Lower lobe of right lung (tissue), 2 donors: ENCODE measurements around the gene PTPRU. TPM values are rescaled to one million over a fixed set of nuclear protein-coding genes. Genes with fewer than 3 reads are reported as not detected.

ENCODE experiments used
- ATAC-seq, 2 donors: fragments of 200-7000 bp; cut with Tn5 transposase; one replicate each; pipeline ENCODE4 v1.9.1; 2020 to 2022; ENCODE audit warnings: mild to moderate bottlenecking in 2 of 2, moderate library complexity in 2 of 2
- DNase-seq: peaks from one replicate; pipeline ENCODE4 v3.0.0-alpha.2; 2020
- H3K27ac ChIP-seq: fragments of 200-600 bp; one replicate; pipeline ENCODE4 v1.8.0; 2022
- H3K27me3 ChIP-seq: fragments of 200-600 bp; one replicate; pipeline ENCODE4 v1.8.0; 2022; ENCODE audit warnings: low read depth
- H3K36me3 ChIP-seq: fragments of 200-600 bp; one replicate; pipeline ENCODE4 v1.8.0; 2022; ENCODE audit warnings: mild to moderate bottlenecking
- H3K4me1 ChIP-seq: fragments of 200-600 bp; one replicate; pipeline ENCODE4 v1.8.0; 2022
- H3K4me3 ChIP-seq: fragments of 200-600 bp; one replicate; pipeline ENCODE4 v1.8.0; 2022; ENCODE audit warnings: mild to moderate bottlenecking
- H3K9me3 ChIP-seq: fragments of 200-600 bp; one replicate; pipeline ENCODE4 v1.8.0; 2022
- CTCF ChIP-seq: fragments of 200-600 bp; IDR thresholded peaks from one replicate; pipeline ENCODE4 v1.8.0; 2022; ENCODE audit warnings: antibody characterized with exemption, mild to moderate bottlenecking
- intact Hi-C: fragments of 100-400 bp; cut with DNase I; formaldehyde crosslinking; loops from one replicate; pipeline ENCODE4 v1.11.0; 2022
- total RNA-seq: library from RNA; stranded (reverse); fragmentation: NEBNext Ultra II Directional; extraction: Animal tissue kit (Norgen Biotek cat#: 25700); gene quantifications from one replicate; pipeline ENCODE4 v1.2.1, GENCODE V29; 2021
- donor health status: DM: no; HTN: yes; CAD: no; lungs with severe emphysema.

The PTPRU gene
- total RNA-seq, 1 donor from 2014 or later, result 35.1 TPM

GRCh38 chr1:29354511-29355098 is 118.3 kb downstream of the PTPRU start:
- DNase-seq (no peak), ATAC-seq (no peak)
- H3K36me3 ChIP-seq, result no peaks in the 10 kb centered on the region
- H3K27ac ChIP-seq, result no peak overlapping the region
- H3K4me1 ChIP-seq, result no peaks in the 10 kb centered on the region
- no peak for TF ChIP-seq CTCF
- intact Hi-C loops, result no loop called here
- H3K27me3 ChIP-seq, result no peaks in the 10 kb centered on the region
- H3K4me3 ChIP-seq, result no peak overlapping the region
- no peaks in the 10 kb centered on the region for H3K9me3 ChIP-seq

GRCh38 chr1:29355375-29355774 is 119.1 kb downstream of the PTPRU start:
- DNase-seq, result no peak
- ATAC-seq, result no peak
- intact Hi-C loops, result no loop called here
- H3K9me3 ChIP-seq, result no peaks in the 10 kb centered on the region
- H3K4me3 ChIP-seq, result no peak overlapping the region
- no peaks in the 10 kb centered on the region for H3K36me3 ChIP-seq
- H3K27ac ChIP-seq, result no peak overlapping the region
- H3K27me3 ChIP-seq, result no peaks in the 10 kb centered on the region
- no peak for TF ChIP-seq CTCF
- no peaks in the 10 kb centered on the region for H3K4me1 ChIP-seq

- intact Hi-C loops, result no loop called here
- Histone ChIP-seq H3K36me3 (no peaks in the 10 kb centered on the region), H3K27me3 (no peaks in the 10 kb centered on the region), H3K27ac (no peak overlapping the region), H3K4me1 (no peaks in the 10 kb centered on the region), H3K9me3 (no peaks in the 10 kb centered on the region), H3K4me3 (no peak overlapping the region)
- TF ChIP-seq CTCF, result no peak
- ATAC-seq (peak in 1 of 2 donors; percentile 22), DNase-seq (no peak)
These were observed 120.3 kb downstream of the PTPRU start for GRCh38 chr1:29356663-29357062.

DNA sequence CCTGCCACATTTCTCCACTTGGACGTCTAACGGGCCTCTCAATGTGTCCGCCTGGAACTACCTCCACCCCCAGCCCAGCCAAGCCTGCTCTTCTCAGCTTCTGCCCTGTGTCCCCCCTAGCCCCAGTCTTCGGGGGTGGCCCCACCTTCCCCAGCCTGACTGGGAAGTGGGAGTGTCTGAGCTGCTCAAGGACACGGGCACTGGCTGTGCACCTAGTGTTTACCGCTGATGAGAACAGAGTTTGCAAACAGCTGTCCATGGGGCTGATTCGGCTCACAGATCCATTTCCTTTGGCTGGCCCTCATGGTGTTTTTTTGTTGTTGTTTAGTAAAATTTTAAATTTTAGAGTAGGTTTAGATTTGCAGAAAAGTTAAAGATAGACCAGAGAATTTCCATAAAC is 121.1 kb downstream of the PTPRU start:
- intact Hi-C loops, result no loop called here
- TF ChIP-seq CTCF, result no peak
- H3K36me3 ChIP-seq, result no peaks in the 10 kb centered on the region
- H3K4me1 ChIP-seq, result no peaks in the 10 kb centered on the region
- H3K4me3 ChIP-seq, result no peak overlapping the region
- ATAC-seq (no peak), DNase-seq (no peak)
- H3K27me3 ChIP-seq, result no peaks in the 10 kb centered on the region
- H3K27ac ChIP-seq, result no peak overlapping the region
- H3K9me3 ChIP-seq, result no peaks in the 10 kb centered on the region

- intact Hi-C loops, result no loop called here
- no peak for ATAC-seq
- H3K9me3 ChIP-seq, result no peaks in the 10 kb centered on the region
- no peak overlapping the region for H3K4me3 ChIP-seq
- no peaks in the 10 kb centered on the region for H3K36me3 ChIP-seq
- H3K27ac ChIP-seq, result no peak overlapping the region
- TF ChIP-seq CTCF, result no peak
- no peaks in the 10 kb centered on the region for H3K27me3 ChIP-seq
- DNase-seq, result no peak
- H3K4me1 ChIP-seq, result no peaks in the 10 kb centered on the region
These were observed 121.9 kb downstream of the PTPRU start for GRCh38 chr1:29358183-29358582.

GRCh38 chr1:29360768-29361167 is 124.4 kb downstream of the PTPRU start:
- intact Hi-C loops, result no loop called here
- Histone ChIP-seq H3K27me3 (no peaks in the 10 kb centered on the region), H3K9me3 (no peaks in the 10 kb centered on the region), H3K36me3 (no peaks in the 10 kb centered on the region), H3K4me3 (no peak overlapping the region), H3K27ac (no peak overlapping the region), H3K4me1 (no peaks in the 10 kb centered on the region)
- DNase-seq, result no peak
- no peak for ATAC-seq
- TF ChIP-seq CTCF, result no peak
